ENCODE measurements around the gene NF1.
"Not testable (repeated sequence)": the region's sequence is repeated elsewhere in the genome, so short reads cannot be mapped to it uniquely, and the experiment has no call there.

NF1 gene

GRCh38 chr17:31293581-31293980 is 198.8 kb downstream of the NF1 start:
- no peak for DNase-seq

- DNase-seq, result peak in 1 of 51 donors; percentile 25
Measured at GRCh38 chr17:31294231-31294630, 199.5 kb downstream of the NF1 start.

DNA sequence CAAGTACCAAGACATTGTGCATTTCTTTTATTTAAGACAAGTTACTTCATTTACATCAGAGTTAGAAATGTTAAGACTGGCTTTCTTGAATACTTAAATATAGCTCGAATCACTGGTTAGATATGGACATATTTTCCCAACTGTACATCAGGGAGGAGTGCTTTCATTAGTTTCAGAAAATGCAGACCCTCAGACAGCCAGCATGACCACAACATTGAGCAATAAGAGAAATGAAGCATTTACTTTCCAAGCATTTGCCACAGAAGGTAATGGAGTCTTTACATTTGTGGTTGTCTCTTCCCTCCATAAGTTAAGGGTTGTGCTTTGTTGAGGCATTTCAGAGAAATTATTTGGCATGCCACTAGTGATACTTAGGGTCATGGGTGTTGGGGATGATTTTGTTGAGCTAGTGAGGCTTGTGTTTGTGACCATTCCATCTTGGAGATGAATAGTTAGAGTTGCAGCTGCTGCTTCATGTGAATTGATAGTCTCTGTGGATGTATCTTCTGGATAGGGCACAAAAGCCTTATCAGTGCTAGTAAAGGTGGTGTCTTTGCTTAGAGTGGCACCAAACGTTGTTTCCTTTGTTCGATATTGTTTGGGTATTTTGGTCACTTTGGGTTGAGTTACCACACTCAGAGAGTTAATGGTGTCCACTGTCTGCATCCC is 200.2 kb downstream of the NF1 start:
- peak in 3 of 51 donors; percentile 6 to 68 (median 37) for DNase-seq

DNA sequence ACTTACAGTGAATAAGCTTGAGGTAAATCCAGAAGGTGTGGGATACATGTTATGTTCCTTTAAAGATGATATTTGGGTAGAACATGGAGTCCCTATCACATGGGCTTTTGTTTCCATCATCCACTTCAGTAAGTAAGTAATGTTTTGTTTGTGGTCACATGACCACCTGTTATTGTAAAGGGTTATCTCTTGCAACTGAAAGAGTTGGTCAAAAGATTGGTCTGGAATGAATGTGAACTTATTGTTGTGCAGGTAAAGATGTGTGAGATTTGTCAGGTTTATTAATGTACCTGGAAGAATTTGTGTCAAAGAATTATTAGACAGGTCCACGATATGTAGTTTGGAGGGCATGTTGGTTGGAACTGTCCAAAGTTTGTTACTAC is 200.7 kb downstream of the NF1 start:
- peak in 2 of 51 donors; percentile 37 to 68 for DNase-seq

GRCh38 chr17:31296142-31296541 is 201.4 kb downstream of the NF1 start:
- DNase-seq, result peak in 2 of 51 donors; percentile 37 to 78

DNA sequence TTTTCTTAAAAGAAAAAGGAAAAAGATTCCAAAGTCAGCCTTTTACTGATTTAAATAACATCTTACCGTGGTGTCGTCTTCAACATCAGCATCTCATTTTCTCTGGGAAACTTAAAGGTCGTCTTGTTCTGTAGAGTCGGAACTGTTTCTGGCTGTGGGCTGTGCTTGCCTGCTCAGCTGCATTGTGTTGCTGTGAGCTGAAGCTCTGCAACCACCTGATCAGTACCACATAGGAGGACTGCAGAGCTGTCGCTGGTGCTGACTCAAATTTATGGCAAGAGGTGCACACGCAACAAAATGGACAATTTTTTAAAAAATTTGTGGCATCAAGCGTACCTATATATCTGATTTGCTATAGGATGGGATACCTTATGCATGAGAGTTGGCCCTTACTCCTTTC is 202.3 kb downstream of the NF1 start, which contains the start of gene OMG:
Gene OMG (minus strand): TSS at position 150 of the 400 bp plus-strand sequence. CDS start 908 bp downstream, outside the sequence.
- DNase-seq, result peak in 38 of 51 donors; percentile 12 to 87 (median 48)

DNA sequence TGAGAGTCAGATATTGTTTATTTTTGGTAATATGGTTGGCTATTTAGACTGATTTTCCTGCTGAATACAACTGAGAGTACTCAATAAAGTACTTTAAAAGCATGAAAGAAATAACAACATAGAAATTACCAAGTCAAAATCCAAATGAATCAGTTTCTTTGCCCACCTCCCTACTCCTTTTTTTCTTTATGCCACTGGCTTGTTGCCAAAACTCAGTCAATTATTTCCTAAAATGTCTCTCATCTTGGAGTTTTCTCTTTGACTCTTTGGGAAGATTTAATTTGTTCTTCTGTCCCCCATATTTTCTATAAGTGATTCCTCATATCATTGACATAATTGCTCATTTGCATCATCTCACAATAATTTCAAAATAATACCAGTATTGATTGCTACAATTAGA is 204.8 kb downstream of the NF1 start:
- DNase-seq, result no peak

GRCh38 chr17:31307640-31308039 is 212.9 kb downstream of the NF1 start:
- DNase-seq, result no peak

DNA sequence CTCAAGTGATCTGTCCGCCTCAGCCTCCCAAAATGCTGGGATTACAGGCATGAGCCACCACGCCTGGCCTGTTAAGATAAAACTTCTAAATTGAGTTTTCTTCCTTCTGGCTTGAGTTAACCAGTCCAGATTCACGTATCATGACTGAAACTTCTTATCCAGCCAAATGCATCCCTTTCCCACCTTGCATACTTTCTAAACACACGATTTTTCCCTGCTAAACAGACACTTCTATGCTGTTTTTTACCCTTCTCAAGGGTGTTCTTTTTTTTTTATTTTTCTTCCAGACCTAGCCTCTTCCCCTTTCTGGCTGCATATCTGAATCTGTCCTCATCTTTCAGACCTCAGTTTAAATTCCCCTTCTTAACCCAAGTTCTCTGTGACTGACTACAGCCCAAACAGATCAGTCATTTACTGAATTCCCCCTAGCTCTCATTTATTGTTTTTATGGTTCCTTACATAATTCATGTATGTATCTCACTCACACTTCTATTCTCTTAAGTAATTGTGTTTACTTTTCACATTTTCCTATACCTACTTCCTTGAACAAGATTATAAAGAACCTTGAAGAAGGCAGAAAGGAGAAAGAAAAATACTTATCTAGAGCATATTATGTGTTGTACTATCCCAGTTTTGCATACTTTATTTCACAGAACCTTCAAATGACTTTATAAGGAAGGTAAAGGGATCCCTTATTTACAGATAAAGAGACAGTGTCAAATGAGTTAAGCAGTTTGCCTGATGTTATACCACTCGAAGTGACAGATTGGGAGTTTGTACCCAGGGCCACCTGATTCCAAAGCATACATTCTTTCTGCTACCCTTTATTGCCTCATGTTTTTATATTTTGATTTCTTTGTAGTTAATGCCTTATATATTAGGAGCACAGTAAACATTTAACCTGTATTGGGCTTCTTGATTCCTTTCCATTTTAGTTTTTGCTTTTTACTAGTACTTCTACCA is 213.9 kb downstream of the NF1 start:
- DNase-seq, result no peak

DNA sequence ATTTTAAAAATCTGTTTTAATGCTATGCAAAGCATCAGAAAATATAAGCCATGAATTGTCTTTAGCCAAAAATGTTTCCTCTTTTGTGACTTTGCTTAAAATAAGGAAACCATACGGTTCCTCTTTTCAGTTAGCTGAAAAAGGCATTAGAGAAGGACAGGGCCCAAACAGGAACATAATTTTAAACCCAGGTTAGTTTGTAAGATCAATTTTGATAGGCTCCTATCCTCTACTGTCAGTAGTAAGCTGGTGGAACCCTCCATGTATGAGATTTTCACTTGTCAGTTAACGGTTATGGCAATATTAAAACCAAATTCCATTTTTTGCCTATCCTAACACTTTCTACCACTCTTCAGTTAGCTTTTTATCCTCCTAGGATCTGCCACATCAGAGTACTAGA is 214.8 kb downstream of the NF1 start:
- DNase-seq, result no peak

GRCh38 chr17:31310260-31310659 is 215.5 kb downstream of the NF1 start:
- peak in 1 of 51 donors; percentile 16 for DNase-seq

DNA sequence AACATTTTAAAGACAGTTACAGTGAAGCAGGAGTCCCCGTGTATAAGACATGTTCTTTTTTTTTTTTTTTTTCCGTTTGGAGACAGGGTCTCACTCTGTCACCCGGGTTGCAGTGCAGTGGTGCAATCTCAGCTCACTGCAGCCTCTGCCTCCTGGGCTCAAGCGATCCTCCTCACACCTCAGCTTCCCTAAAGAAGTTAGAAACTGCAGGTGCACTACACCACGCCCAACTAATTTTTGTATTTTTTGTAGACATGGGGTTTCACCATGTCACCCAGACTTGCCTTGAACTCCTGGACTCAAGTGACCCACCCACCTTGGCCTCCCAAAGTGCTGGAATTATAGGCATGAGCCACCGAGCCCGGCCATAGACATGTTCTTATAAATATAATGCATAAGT is 216.1 kb downstream of the NF1 start:
- no peak for DNase-seq

GRCh38 chr17:31311526-31311925 is 216.7 kb downstream of the NF1 start:
- DNase-seq, result no peak

GRCh38 chr17:31312223-31312622 is 217.4 kb downstream of the NF1 start:
- DNase-seq, result not testable (repeated sequence)

GRCh38 chr17:31313982-31314781 is 219.4 kb downstream of the NF1 start, which contains the start of gene EVI2B:
Gene EVI2B (minus strand): TSS chr17:31314054. CDS start chr17:31305609, 8,445 bp downstream.
- DNase-seq, result no peak

- DNase-seq, result no peak
Measured at GRCh38 chr17:31314782-31315100, 220.0 kb downstream of the NF1 start.

DNA sequence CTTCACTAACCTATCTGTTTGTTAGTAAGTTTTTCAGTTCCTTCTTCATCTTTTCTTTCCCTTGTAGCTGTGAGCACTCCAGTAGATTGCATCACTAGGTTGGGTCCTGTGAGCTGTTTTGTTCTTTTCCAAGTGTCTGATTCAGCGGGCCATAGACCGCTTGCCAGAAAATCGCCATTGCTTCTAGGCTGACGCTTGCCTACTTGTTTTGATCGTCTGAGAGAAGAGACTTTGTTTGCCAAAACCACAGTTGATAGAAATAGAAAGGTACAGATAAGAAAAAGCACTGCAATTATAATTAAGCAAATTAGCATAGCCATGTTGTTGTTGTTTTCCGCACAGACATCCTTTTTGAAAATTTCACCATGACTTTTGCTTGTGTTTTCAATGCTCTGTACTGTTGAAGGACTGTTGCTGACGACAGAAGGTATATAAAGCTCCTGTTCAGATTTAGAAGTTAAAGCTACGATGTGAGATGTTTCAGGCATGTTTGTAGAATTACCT is 223.6 kb downstream of the NF1 start:
- DNase-seq, result peak in 37 of 51 donors; percentile 6 to 85 (median 61)

DNA sequence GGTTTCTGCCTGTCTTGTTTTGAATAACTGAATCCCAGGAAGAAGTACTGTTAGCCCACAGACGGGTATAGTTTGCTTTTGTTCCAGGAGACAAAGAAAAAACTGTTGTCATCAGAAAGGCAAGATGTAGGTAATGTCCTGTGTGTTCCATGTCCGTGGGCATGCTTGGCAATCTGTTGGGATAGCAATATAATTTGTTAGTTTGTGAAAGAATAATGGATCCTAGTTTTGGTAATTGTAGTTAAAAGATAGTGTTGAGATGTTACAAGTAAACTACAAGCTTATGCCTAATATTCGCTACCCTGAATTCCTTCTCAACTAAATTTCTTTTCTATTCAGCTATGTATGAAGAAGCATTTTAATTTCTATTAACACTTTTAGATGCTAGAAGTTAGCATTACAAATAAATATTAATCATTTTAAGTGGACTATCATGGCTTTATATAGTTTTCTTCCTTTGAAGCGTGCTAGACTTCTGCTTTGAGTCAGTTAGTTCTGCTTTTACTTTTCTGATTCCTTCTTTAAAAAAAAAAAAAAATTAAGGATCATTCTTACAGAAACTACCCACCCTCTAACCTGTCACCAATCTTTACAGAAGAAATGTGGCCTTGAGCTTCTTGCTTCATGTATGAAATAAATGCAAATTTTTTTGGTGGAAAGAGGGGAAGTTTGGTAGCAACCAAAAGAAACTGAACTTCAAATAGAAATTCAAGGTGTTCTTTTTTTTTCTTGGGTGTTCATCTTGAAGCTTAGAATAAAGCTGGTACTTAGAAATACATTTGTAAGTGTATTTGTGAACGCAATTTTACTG is 224.3 kb downstream of the NF1 start:
- DNase-seq, result peak in 2 of 51 donors; percentile 58 to 78

- no peak for DNase-seq
Measured at GRCh38 chr17:31320241-31320640, 225.5 kb downstream of the NF1 start.

DNA sequence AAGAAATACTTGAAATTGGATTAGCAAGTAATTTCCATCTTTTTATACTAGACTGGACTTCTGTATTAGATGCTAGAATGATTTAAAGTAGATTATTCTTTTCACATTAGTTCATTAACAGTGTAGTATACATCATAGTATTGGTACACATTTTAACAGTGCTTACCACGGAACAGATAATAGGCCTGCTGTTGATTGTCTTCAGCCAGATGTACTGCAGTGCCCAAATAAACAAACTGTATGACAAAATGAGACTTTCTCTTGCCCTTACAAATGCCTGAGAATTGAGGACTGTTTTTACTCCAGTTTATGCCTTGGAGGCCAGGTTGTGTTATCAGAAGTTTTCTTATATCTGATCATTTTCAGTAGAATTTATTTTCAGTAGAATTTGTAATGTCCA is 226.0 kb downstream of the NF1 start:
- peak in 2 of 51 donors; percentile 43 to 53 for DNase-seq
